Measurements from ENCODE around the gene SLC22A23. TPM values are rescaled to one million over a fixed set of nuclear protein-coding genes. Genes with fewer than 3 reads are reported as not detected.

SLC22A23 gene
- total RNA-seq, 1 donor from 2014 or later = 18.7 TPM

DNA sequence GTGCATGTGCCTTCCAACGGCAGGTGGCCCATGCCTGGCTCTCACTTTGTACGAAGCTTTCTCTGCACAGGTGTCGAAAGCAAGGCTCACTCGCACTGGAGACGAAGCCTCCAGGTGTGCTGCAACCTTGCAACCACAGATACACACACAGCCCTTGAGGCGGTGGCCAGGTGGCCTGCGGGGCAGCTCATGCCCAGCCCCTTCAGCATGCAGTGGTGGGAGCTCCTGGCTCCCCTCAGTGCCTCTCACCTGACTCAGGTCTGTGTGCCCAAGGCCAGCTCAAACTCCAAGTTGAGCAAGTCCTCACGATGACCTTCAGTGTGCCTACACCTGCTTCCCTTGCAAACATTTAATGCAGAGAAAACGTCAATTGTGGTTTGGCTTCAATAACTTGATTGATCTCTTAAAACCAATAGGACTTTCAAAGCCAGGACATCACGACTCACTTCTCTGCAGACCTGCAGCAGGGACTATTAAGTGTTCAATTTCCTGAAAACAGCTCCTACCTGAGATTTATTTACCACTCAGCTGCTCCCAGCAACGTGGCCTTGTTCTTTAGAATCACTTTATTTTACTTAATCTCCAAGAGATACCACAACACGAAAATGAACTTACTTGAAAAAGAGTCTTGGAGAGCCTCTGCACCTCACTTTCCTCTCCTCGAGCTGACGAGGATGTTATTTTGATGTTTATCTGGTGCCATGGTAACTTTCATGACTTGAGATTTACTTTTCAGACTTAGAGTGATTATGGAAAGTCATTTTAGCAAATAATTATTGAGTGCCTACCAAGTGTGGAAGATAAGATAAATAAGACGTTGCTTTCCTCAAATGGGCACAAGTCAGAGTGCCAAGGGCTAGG is 86.3 kb downstream of the SLC22A23 start:
- DNase-seq (ENCODE audit: low read depth) (no peak), FAIRE-seq (no peak)

DNA sequence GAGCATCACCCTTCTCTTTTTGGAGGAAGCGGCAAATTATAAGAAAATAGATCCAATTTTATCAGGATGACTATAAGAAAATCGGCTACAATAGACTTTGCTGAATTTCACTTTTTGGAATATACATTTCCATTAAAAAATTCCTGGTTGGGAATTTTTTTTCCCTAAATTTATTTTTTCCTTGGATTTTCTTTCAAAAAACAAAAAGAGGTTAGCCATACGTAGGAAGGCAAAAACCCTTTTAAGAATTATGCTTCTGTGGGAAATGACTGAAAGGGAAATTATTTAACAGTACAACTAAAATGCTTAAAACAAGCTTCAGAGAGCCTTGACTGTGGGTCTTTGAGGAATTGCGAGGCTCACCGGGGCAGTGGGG is 86.9 kb downstream of the SLC22A23 start:
- no peak for FAIRE-seq
- no peak for DNase-seq (ENCODE audit: low read depth)
- TF ChIP-seq, protein P1, sequence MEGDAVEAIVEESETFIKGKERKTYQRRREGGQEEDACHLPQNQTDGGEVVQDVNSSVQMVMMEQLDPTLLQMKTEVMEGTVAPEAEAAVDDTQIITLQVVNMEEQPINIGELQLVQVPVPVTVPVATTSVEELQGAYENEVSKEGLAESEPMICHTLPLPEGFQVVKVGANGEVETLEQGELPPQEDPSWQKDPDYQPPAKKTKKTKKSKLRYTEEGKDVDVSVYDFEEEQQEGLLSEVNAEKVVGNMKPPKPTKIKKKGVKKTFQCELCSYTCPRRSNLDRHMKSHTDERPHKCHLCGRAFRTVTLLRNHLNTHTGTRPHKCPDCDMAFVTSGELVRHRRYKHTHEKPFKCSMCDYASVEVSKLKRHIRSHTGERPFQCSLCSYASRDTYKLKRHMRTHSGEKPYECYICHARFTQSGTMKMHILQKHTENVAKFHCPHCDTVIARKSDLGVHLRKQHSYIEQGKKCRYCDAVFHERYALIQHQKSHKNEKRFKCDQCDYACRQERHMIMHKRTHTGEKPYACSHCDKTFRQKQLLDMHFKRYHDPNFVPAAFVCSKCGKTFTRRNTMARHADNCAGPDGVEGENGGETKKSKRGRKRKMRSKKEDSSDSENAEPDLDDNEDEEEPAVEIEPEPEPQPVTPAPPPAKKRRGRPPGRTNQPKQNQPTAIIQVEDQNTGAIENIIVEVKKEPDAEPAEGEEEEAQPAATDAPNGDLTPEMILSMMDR (IDR thresholded peaks at IDR 0.05; ENCODE audit: insufficient read depth, low read length, severe bottlenecking) = no peak
- H3K4me3 ChIP-seq (ENCODE audit: low read depth, low read length) = no peak overlapping the region
- peaks cover 5% of the 10 kb centered on the region for H3K36me3 ChIP-seq (ENCODE audit: control insufficient read depth, insufficient read depth, low read length)
- H3K27me3 ChIP-seq (ENCODE audit: control insufficient read depth, insufficient read depth, low read length) = no peaks in the 10 kb centered on the region

More for the DNA sequence above, 86.3 kb downstream of the SLC22A23 start:
- no peaks in the 10 kb centered on the region for H3K27me3 ChIP-seq (ENCODE audit: control insufficient read depth, insufficient read depth, low read length)
- TF ChIP-seq, protein P1 (IDR thresholded peaks at IDR 0.05; ENCODE audit: insufficient read depth, low read length, severe bottlenecking) = no peak
- no peak overlapping the region for H3K4me3 ChIP-seq (ENCODE audit: low read depth, low read length)
- peaks cover 5% of the 10 kb centered on the region for H3K36me3 ChIP-seq (ENCODE audit: control insufficient read depth, insufficient read depth, low read length)

DNA sequence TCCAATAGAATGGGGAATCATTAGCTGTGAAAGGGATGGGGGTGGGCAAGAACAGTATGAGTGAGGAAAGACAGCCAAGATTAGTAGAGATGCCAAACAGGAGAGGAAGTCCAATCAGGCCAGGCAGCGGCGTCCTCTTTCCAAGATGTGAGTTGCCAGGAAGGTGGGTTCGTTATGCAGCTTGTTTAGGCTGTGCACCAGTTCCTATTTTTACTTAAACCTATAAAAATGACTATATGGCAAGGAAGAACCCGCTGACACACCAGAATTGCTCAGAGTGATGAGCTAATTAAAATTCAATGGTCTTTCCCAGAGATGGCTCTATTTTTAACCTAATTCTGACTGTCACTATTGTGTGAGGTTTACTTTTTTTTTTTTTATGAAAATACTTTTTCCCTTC is 88.2 kb downstream of the SLC22A23 start:
- no peak overlapping the region for H3K4me3 ChIP-seq (ENCODE audit: low read depth, low read length)
- H3K36me3 ChIP-seq (ENCODE audit: control insufficient read depth, insufficient read depth, low read length) = peaks cover 3% of the 10 kb centered on the region
- H3K27me3 ChIP-seq (ENCODE audit: control insufficient read depth, insufficient read depth, low read length) = no peaks in the 10 kb centered on the region
- no peak for FAIRE-seq
- TF ChIP-seq, protein P1 (IDR thresholded peaks at IDR 0.05; ENCODE audit: insufficient read depth, low read length, severe bottlenecking) = no peak
- no peak for DNase-seq (ENCODE audit: low read depth)

DNA sequence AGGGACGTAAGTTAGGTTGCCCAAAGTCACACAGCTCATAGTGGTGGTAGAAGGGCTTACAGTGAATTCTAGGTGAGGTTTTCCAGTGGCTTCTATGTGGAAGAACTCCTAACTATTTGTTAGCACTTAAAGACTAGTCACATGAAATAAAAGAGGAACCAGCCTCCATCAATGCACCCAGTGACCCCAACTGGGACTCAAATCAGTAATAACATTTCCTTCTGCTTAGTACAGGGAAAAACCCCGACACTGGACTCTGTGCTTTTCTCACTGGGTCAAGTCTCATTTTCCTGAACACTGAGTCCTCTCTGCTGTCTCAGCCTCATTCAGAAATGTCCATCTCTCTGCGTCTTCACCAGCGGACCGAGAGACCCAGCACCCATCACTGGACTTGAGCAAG is 89.2 kb downstream of the SLC22A23 start:
- DNase-seq (ENCODE audit: low read depth) (no peak), FAIRE-seq (no peak)
- Histone ChIP-seq H3K36me3 (ENCODE audit: control insufficient read depth, insufficient read depth, low read length) (peaks cover 2% of the 10 kb centered on the region), H3K4me3 (ENCODE audit: low read depth, low read length) (no peak overlapping the region), H3K27me3 (ENCODE audit: control insufficient read depth, insufficient read depth, low read length) (no peaks in the 10 kb centered on the region)
- TF ChIP-seq, protein P1 (IDR thresholded peaks at IDR 0.05; ENCODE audit: insufficient read depth, low read length, severe bottlenecking) = no peak

DNA sequence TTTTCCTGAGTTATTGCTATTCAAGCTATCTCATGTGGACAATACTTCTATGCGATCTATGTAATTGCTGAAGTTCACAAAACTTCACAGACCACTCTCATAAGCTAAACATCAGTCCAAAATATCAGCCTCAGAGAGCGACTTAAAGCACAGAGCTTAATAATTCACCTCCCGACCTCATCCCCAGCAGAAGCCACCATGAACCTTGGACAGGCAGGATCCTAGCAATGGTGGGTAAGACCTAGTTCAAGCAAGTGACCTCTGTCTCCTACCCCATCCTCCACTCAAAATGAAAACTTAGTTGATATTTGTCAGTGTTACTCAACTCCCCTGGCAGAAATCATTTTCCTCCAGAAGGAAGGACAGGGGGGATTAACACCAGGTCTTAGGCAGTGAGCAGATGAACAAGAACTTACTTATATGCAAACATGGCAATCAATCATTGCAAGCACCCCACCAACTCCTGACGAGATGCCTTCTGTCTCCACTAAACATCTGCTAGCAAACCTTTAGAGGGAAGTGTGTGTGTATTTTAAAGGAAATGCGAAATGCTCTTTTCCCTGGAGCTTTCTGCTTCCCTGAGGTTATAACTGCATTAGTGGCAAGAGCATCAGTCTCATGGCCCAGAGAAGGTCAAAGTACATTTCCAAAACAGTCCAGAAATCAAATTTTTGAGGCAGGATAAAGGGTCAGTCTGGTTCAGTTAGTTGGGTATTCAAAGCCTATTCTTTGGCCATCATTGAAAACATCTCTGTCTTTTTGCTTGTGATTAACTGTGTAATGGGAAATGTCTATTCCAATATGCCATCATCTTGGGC is 90.0 kb downstream of the SLC22A23 start:
- H3K36me3 ChIP-seq (ENCODE audit: control insufficient read depth, insufficient read depth, low read length) = no peaks in the 10 kb centered on the region
- FAIRE-seq = no peak
- no peaks in the 10 kb centered on the region for H3K27me3 ChIP-seq (ENCODE audit: control insufficient read depth, insufficient read depth, low read length)
- TF ChIP-seq, protein P1 (IDR thresholded peaks at IDR 0.05; ENCODE audit: insufficient read depth, low read length, severe bottlenecking) = no peak
- no peak overlapping the region for H3K4me3 ChIP-seq (ENCODE audit: low read depth, low read length)
- no peak for DNase-seq (ENCODE audit: low read depth)

Data from bronchial epithelial cell (primary cell).